HG03060 (cell line): ENCODE measurements around the gene TBR1.

ENCODE experiments used
- ATAC-seq: cut with Tn5 transposase; IDR thresholded peaks from one replicate; pipeline ENCODE4 v1.9.1; 2021; ENCODE audit warnings: low read depth, moderate number of reproducible peaks; ENCODE audit not compliant: unreplicated experiment

The TBR1 gene

GRCh38 chr2:161415987-161416707, at the start of gene TBR1:
Gene TBR1 (plus strand): TSS chr2:161416297. CDS start chr2:161416411, 114 bp downstream.
- ATAC-seq: no peak

DNA sequence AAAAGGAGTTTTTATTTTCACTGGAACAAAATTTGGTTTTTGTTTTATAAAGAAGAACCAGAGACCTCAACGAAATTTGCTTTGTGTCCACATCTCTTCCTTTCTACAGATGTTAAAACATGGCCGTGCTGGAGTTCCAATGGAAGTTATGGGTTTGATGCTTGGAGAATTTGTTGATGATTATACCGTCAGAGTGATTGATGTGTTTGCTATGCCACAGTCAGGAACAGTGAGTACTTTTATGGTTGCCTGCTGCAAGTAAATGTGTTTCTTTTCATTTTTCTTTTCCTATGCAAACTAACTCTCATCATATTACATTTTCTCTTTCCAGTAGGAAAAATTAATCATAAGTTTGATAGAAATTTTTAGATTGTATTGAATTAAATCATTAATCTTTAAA, 48.4 kb upstream of the TBR1 start:
- no peak for ATAC-seq

GRCh38 chr2:161369311-161369710, 46.8 kb upstream of the TBR1 start:
- ATAC-seq: no peak

DNA sequence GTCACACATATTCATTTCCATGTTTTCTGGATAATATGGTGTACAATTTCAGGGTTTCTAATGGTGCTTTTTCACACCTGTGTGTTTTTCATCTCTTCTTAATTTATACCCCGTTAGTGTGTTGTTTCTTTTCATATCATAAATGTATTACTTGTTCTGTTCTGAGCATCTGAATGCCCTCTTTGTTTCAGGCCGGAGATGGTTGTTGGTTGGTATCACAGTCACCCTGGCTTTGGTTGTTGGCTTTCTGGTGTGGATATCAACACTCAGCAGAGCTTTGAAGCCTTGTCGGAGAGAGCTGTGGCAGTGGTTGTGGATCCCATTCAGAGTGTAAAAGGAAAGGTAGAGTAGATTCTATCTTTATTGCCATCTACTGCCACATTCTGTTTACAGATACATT, 45.1 kb upstream of the TBR1 start:
- no peak for ATAC-seq

DNA sequence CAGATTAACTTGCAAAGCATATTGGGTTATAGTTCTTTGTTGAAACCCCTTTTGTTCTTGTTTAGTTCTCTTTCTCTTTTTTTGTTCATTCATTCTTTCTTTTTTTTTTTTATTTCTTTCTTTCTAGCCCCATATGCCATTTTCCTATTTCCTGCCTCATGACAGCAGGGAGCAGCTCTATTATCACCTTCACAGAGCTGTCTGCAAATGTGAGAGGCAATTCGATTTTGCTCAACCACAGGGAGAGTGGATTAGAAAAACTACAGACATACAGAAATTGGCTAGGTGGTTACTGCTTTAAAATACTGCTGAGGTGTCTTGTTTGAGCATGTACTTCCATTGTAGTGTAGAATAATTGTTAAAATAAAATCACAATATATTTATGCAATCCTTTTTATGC, 44.2 kb upstream of the TBR1 start:
- ATAC-seq: no peak

- no peak for ATAC-seq
These were observed 42.2 kb upstream of the TBR1 start for GRCh38 chr2:161373942-161374341.

DNA sequence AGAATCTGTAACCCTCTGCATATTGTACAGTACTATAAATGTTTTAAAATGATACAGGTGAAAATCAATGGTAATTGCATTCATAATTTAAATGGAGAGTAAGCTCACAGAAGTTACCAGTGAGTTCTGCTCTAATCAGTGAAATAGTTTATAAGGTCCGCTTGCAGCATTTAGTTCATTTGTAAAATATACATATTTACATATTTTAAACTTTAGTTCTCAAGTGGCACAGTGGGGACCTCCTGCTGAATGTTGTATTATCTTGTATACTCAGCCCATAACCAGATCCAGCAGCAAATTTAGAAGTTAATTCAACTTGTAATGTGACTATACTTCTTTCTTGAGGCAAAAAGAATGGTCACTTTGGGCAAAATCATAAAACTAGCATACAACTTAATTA, 41.7 kb upstream of the TBR1 start:
- no peak for ATAC-seq

DNA sequence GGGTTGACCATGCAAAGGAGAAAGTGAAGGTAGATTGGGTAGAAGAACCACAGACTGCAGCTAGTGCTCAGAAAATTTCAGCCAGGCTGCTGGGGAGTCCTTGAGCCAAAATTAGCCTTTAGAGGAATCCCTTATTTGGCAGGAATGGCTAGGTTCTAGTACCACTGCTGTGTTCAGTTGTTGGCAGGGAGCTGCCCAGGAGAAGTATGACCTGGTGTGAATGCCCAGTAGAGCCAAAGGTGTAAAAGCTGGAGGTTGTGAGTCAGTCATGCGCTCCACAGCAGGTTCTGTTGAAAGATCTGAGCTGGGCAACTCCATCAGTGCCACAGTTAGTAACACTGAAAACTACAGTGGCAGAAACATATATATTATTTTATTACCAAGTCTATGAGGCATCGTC, 36.4 kb upstream of the TBR1 start:
- no peak for ATAC-seq

DNA sequence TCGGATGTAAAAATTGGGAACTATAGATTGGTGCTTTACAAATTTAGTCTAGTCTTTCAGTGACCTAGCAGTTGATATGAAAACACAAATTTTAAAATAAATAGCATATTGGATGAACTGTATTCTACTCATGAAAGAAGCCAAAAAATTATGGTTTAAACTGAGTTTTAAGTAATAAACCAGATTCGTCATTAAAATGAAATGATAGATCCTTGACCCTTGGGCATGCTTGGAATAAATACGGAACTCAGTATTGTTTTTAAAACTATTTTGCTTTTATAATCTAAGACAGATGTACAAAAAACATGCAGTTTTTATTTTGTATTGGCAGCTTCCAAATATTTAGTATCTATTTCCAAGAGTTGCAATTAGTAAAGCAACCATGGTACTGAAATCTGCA, 34.6 kb upstream of the TBR1 start:
- ATAC-seq: no peak

DNA sequence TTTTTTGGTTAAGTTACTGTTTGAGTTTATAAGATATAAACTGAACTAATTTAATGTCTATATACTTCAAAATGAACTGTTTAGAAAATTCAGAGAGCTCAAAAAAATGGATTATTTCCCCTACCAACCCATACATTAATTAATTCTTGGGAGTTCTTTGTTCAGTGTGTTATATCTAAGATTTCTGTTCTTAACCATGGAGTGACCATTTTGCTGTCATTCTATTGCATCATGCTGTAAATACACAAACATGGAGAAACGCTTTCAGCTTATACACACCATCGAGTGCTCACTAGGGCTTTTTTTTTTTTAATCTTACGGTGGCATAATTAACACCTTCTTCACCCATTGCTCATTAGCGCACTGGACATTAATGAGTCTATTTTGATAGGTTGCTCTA, 33.4 kb upstream of the TBR1 start:
- ATAC-seq: no peak

GRCh38 chr2:161384864-161385263, 31.2 kb upstream of the TBR1 start:
- ATAC-seq: peak; percentile 68

DNA sequence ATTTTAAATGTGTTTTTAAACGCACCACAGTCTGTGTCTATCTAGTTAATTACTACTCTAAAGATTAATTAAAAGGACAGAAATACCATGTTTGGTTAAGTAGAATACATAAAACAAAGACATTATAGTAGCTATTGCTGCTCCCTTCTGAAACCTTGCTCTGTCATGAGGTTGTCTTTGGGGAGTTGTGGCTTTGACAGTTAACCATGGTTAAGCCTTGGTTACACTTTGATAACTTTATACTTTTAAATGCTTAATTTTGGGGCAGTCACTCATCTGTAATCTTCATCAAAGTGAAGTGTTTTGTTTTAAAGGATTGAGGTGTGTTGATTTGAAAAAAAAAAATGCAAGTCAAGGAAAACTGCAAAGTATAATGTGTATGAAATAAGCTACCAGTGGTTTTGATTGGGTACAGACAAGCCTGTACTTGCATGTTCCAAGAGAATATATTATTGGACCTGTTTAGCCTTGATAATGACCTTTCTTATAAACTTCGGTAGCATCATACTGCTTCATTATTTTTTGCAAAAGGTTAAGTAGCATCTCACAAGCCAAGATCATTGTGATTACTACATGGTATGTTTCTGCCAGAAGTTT, 29.8 kb upstream of the TBR1 start:
- ATAC-seq: peak; percentile 59

DNA sequence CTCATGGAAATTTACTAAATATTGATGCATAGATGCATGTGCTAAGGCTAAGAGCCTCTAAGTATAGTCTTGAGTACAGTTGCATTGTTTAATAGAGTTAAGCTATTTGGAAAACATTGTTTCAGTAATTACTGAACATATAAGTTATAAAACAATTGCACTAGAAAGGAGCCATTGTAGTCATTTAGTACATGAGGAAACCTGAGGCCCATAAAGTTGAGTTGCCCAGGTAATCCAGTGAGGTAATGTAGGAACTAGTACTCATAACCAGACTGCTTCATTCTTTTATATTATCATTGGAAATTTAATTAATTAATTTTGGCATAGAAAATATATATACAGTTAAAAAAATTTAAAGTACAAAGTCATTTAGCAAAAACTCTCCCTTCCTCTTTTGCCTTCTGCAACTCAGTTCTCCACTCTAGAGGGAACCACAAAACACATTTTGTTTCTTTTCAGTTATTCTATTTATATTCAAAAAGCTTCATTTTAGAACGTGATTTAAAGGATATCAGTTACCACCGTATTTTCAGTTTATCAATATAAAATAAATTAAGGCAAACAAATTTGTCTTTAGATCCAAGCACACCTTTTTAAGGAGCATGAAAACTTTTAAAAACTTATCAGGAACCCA, 27.8 kb upstream of the TBR1 start:
- no peak for ATAC-seq

GRCh38 chr2:161391737-161392506, 24.2 kb upstream of the TBR1 start:
- no peak for ATAC-seq

GRCh38 chr2:161400076-161400475, 16.0 kb upstream of the TBR1 start:
- no peak for ATAC-seq

DNA sequence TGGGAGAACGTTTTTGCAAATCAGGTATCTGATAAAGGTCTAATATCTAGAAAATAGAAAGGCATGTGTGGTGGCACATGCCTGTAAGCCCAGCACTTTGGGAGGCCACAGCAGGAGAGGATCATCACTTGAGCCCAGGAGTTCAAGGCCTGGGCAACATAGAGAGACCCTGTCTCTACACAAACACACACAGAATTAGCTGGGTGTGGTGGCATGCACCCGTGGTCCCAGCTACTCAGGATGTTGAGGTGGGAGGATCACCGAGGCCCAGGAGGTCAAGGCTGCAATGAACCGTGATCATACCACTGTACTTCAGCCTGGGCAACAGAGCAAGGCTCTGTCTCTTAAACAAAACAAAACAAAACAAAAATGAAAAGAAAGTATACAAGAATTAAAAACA, 13.8 kb upstream of the TBR1 start:
- no peak for ATAC-seq

DNA sequence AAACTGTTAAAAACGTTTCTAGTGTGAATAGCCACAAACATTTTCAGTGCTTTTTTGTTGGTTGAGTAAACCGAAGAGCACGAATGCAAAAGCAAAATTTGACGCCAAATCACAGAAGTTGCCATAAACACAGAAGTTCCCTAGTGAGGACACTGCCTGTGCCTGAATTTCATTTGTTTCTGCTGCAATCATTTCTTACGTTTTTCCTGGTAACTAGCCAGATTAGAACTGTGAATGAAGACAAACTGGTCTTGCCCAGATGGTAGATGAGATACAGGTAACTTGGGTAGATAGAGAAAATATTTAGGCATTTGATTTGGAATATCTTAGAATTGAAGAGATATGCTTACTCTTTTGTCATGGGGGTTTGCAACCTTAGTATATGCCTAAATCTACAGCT, 9.8 kb upstream of the TBR1 start:
- no peak for ATAC-seq

DNA sequence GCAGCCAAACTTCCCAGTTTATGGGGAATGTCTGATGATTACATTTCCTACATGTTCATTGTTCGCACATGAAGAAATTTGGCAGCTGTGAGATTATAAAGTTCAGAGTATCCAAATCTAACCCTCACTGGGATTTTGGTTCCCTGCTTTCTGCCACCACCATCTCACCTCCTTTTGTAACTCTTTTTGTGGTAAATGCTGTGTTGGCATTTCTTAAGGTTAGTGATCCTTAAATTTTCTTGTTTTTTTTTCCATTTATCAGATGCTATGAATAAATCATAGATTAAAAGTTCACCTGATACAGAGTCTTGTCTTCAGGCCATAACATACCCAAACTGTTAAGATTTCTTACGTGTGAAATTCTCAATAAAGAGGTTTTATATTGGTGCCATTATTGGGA, 8.5 kb upstream of the TBR1 start:
- no peak for ATAC-seq

- ATAC-seq: no peak
These were observed 6.7 kb upstream of the TBR1 start for GRCh38 chr2:161409308-161409907.

GRCh38 chr2:161412346-161412745, 3.8 kb upstream of the TBR1 start:
- ATAC-seq: no peak
